IMR-90 (cell line): ENCODE data around the gene RGPD8. TPM values are rescaled to one million over a fixed set of nuclear protein-coding genes. Genes with fewer than 3 reads are reported as not detected.
"Not testable (repeated sequence)": the region's sequence is repeated elsewhere in the genome, so short reads cannot be mapped to it uniquely, and the experiment has no call there.

ENCODE experiments used
- ATAC-seq: fragments of 200-7000 bp; cut with Tn5 transposase; 2 replicates; pipeline ENCODE4 v1.9.1; 2020; ENCODE audit warnings: low read depth, mild to moderate bottlenecking, moderate library complexity
- BruUV-seq: library from RNA; stranded (reverse); fragments of 400-500 nt; replicated peaks from 2 replicates; lab custom pipeline; 2021; lab: Mats Ljungman, UMichigan
- CTCF ChIA-PET: fragments of 300-600 bp; formaldehyde crosslinking; extraction: SDS; loops from one replicate; lab custom pipeline; 2021; ENCODE audit warnings: antibody characterized with exemption; lab: Yijun Ruan, JAX
- POLR2A ChIA-PET: fragments of 300-600 bp; sonication (Branson Sonifier 250); formaldehyde crosslinking; loops from one replicate; lab custom pipeline; 2022; ENCODE audit warnings: antibody characterized with exemption; ENCODE audit not compliant: unreplicated experiment; lab: Charles Lee
- DNase-seq: peaks from one replicate; pipeline ENCODE4 v3.0.0; 2013
- H2AFZ ChIP-seq: replicated peaks from 2 replicates; pipeline ENCODE3; 2013; ENCODE audit warnings: low read length, mild to moderate bottlenecking; ENCODE audit not compliant: poor library complexity
- H2AK5ac ChIP-seq: 2 replicates; pipeline ENCODE4 v1.6.1; 2013; ENCODE audit warnings: low read depth, low read length, inconsistent platforms
- H2AK9ac ChIP-seq: replicated peaks from 2 replicates; pipeline ENCODE3; 2013; ENCODE audit warnings: mild to moderate bottlenecking, low read depth, low read length, moderate library complexity; ENCODE audit not compliant: poor library complexity
- H2BK120ac ChIP-seq: 2 replicates; pipeline ENCODE4 v1.6.1; 2013; ENCODE audit warnings: low read depth, low read length, inconsistent platforms
- H2BK15ac ChIP-seq: 3 replicates; pipeline ENCODE4 v1.6.1; 2013; ENCODE audit warnings: low read depth, low read length, inconsistent platforms
- H2BK20ac ChIP-seq: 2 replicates; pipeline ENCODE4 v1.6.1; 2013; ENCODE audit warnings: low read depth, mild to moderate bottlenecking, inconsistent platforms, low read length, moderate library complexity
- H2BK5ac ChIP-seq: 2 replicates; pipeline ENCODE4 v1.6.1; 2013; ENCODE audit warnings: mild to moderate bottlenecking, low read depth, low read length, inconsistent platforms; ENCODE audit not compliant: poor library complexity, severe bottlenecking
- H3K14ac ChIP-seq: replicated peaks from 2 replicates; pipeline ENCODE4 v1.6.1; 2013; ENCODE audit warnings: low read depth, low read length, inconsistent platforms
- H3K18ac ChIP-seq: 2 replicates; pipeline ENCODE4 v1.6.1; 2013; ENCODE audit warnings: low read depth, low read length, control low read depth
- H3K23ac ChIP-seq: 2 replicates; pipeline ENCODE4 v1.6.1; 2013; ENCODE audit warnings: low read depth, low read length, inconsistent platforms
- H3K27ac ChIP-seq: 2 replicates; pipeline ENCODE4 v1.5.1; 2013; ENCODE audit warnings: mild to moderate bottlenecking, control low read depth, low read length; ENCODE audit not compliant: insufficient read depth
- H3K27me3 ChIP-seq: 2 replicates; pipeline ENCODE4 v1.6.1; 2013; ENCODE audit warnings: low read length; ENCODE audit not compliant: control insufficient read depth, insufficient read depth
- H3K36me3 ChIP-seq: 2 replicates; pipeline ENCODE4 v1.6.1; 2013; ENCODE audit warnings: low read length, mixed read lengths; ENCODE audit not compliant: control insufficient read depth, insufficient read depth
- H3K4ac ChIP-seq: 2 replicates; pipeline ENCODE4 v1.6.1; 2013; ENCODE audit warnings: low read depth, low read length, inconsistent platforms
- H3K4me1 ChIP-seq: 2 replicates; pipeline ENCODE4 v1.6.1; 2013; ENCODE audit warnings: low read length, mixed read lengths; ENCODE audit not compliant: control insufficient read depth, insufficient read depth
- H3K4me2 ChIP-seq: 2 replicates; pipeline ENCODE4 v1.6.1; 2013; ENCODE audit warnings: low read depth, mild to moderate bottlenecking, control low read depth, low read length, moderate library complexity
- H3K4me3 ChIP-seq: 2 replicates; pipeline ENCODE4 v1.5.1; 2013; ENCODE audit warnings: low read depth, mild to moderate bottlenecking, control low read depth, low read length, moderate library complexity; ENCODE audit not compliant: insufficient read depth
- H3K56ac ChIP-seq: 2 replicates; pipeline ENCODE4 v1.6.1; 2013; ENCODE audit warnings: low read length, inconsistent platforms; ENCODE audit not compliant: insufficient read depth; ENCODE audit errors: extremely low read depth
- H3K79me1 ChIP-seq, 2 experiments: 2 replicates each; pipeline ENCODE4 v1.6.1; 2013; ENCODE audit warnings: low read length in 2 of 2, inconsistent platforms in 1 of 2, low read depth in 1 of 2
- H3K9ac ChIP-seq: 2 replicates; pipeline ENCODE4 v1.6.1; 2013; ENCODE audit warnings: low read depth, low read length, control low read depth
- H3K9me1 ChIP-seq: 2 replicates; pipeline ENCODE4 v1.6.1; 2013; ENCODE audit warnings: low read length, inconsistent platforms; ENCODE audit not compliant: insufficient read depth
- H3K9me3 ChIP-seq: 2 replicates; pipeline ENCODE4 v1.6.1; 2013; ENCODE audit warnings: low read length; ENCODE audit not compliant: control insufficient read depth, insufficient read depth
- H4K20me1 ChIP-seq: 2 replicates; pipeline ENCODE4 v1.6.1; 2013; ENCODE audit warnings: low read length, inconsistent platforms; ENCODE audit not compliant: insufficient read depth
- H4K5ac ChIP-seq: 2 replicates; pipeline ENCODE4 v1.6.1; 2013; ENCODE audit warnings: mild to moderate bottlenecking, low read depth, low read length, control low read depth
- H4K8ac ChIP-seq, 2 experiments: 2 replicates each; pipeline ENCODE4 v1.6.1; 2013; ENCODE audit warnings: low read depth in 2 of 2, low read length in 2 of 2, control low read depth in 1 of 2, inconsistent platforms in 1 of 2
- H4K91ac ChIP-seq: 2 replicates; pipeline ENCODE4 v1.6.1; 2013; ENCODE audit warnings: low read depth, low read length, inconsistent platforms; ENCODE audit not compliant: insufficient read depth
- WGBS, 2 experiments: methylation state at CpG; one replicate each; pipeline versions ENCODE4 v1.1.5 to v1.1.7; 2013; ENCODE audit warnings: missing lambda C conversion rate in 2 of 2; ENCODE audit not compliant: insufficient read length in 1 of 2; ENCODE audit errors: extremely low coverage in 2 of 2; 5-methylcytosine and 5-hydroxymethylcytosine counted together
- dilution Hi-C: fragments of 300-500 bp; cut with HindIII; formaldehyde crosslinking; loops from one replicate; pipeline ENCODE4 v1.14.3; 2018; ENCODE audit warnings: low sequenced_read_pairs; ENCODE audit not compliant: unreplicated experiment
- in situ Hi-C: fragments of 300-500 bp; cut with MboI; formaldehyde crosslinking; loops from 3 replicates; pipeline ENCODE4 v1.14.3; 2019; ENCODE audit warnings: low sequenced_read_pairs, inconsistent platforms, mixed read lengths
- intact Hi-C: fragments of 100-400 bp; cut with micrococcal nuclease; formaldehyde crosslinking; loops from 2 replicates; pipeline ENCODE4 v1.10.0; 2022
- polyA plus RNA-seq, 3 experiments: library from polyadenylated mRNA; depleted of rRNA; stranded (reverse); fragments of >200 nt; gene quantifications; 2 replicates each; pipeline ENCODE4 v1.2.3, GENCODE V29; 2012; ENCODE audit warnings: low replicate concordance in 1 of 3
- total RNA-seq: library from RNA; depleted of rRNA; stranded (reverse); fragments of >200 nt; gene quantifications from 2 replicates; pipeline ENCODE4 v1.2.3, GENCODE V29; 2012

RGPD8 gene
- total and polyA plus RNA-seq, 2 of the 4 experiments (the other 2 are of a cell fraction), result 0.67 to 4.1 TPM

DNA sequence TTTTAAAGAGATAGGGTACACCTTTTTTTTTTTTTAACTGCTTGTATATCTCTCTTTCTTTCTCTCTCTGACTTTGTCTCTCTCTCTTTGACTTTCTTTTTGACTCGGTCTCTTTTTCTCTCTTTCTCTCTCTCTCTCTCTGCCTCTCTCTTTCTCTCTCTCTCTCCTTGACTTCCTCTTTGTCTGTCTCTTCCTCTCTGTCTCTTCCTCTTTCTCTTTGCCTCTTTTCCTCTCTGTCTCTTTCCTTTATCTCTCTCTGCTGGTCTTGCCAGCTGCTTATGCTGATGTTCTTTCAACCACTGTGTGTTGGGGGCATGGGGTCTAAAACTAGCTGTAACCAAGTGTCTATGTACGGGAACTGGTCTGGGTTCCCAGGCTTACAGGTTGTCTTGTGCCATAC lies 81.2 kb downstream of the RGPD8 start:
- H3K18ac ChIP-seq, H2BK120ac ChIP-seq, dilution Hi-C loops, H2AK9ac ChIP-seq, H3K27ac ChIP-seq, H2BK5ac ChIP-seq, H3K4ac ChIP-seq, H3K9me1 ChIP-seq, H2AFZ ChIP-seq, intact Hi-C loops, H3K23ac ChIP-seq, H3K14ac ChIP-seq, H3K9ac ChIP-seq, H3K4me2 ChIP-seq, in situ Hi-C loops, H4K5ac ChIP-seq, H3K27me3 ChIP-seq, H3K56ac ChIP-seq, H3K9me3 ChIP-seq, H4K91ac ChIP-seq, H2AK5ac ChIP-seq, CTCF ChIA-PET, H2BK20ac ChIP-seq, H4K20me1 ChIP-seq, H2BK15ac ChIP-seq, H4K8ac ChIP-seq, H3K4me1 ChIP-seq, H3K79me1 ChIP-seq, H3K4me3 ChIP-seq, ATAC-seq, BruUV-seq, H3K36me3 ChIP-seq, POLR2A ChIA-PET, DNase-seq: not testable (repeated sequence)
- no CpG with 5 or more reads among the region's 2 CpGs for WGBS, 2 experiments
